ENCODE results near the gene ZBTB11.
"Not testable (repeated sequence)": the region's sequence is repeated elsewhere in the genome, so short reads cannot be mapped to it uniquely, and the experiment has no call there.

The ZBTB11 gene

DNA sequence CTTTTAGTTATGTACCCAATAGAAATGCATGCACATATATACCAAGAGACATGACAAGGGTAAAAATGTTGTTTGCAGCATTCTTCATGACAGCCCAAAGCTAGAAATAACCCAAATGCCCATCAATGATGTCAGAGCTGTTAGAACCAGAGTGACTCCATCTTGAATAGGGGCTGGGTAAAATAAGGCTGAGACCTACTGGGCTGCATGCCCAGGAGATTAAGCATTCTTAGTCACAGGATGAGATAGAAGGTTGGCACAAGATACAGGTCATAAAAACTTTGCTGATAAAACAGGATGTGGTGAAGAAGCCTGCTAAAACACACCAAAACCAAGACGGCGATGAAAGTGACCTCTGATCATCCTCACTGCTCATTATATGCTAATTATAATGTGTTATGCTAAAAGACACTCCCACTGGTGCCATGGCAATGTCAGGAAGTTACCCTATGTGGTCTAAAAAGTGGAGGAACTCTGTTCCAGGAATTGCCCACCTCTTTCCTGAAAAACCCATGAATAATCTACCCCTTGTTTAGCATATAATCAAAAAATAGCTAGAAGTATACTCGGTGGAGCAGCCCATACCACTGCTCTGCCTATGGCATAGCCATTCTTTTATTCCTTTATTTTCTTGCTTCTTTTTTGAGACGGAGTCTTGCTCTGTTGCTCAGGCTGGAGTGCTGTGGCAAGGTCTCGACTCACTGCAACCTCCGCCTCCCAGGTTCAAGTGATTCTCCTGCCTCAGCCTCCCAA lies 32.9 kb downstream of the ZBTB11 start:
- DNase-seq = no peak

GRCh38 chr3:101643009-101643844 lies 33.7 kb downstream of the ZBTB11 start:
- no peak for DNase-seq

- no peak for DNase-seq
Observed at GRCh38 chr3:101642441-101642840, 34.5 kb downstream of the ZBTB11 start.

DNA sequence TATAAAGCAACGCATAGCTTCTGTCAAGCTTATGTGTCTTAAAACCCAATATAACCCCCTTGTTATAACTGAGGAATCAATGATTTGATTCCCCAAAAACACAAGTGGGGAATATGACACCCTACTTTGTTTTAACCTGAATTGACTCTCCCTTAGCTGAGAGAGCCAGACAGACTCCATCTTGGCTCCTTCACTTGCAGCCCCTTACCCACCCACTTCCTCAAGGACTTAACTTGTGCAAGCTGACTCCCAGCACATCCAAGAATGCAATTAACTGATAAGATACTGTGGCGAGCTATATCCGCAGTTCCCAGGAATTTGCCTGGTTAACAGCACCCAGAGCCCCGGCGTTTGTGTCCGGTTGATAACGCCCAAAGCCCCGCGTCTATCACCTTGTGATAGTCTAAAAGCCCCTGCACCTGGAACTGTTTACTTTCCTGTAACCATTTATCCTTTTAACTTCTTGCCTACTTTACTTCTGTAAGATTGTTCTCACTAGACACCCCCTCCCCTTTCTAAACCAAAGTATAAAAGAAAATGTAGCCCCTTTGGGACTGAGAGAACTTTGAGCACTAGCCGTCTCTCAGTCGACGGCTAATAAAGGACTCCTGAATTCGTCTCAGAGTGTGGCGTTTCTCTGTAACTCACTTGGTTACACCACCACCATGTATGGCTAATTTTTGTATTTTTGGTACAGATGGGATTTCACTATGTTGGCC lies 35.4 kb downstream of the ZBTB11 start:
- DNase-seq = not testable (repeated sequence)

GRCh38 chr3:101640256-101640655 lies 36.7 kb downstream of the ZBTB11 start:
- no peak for DNase-seq

DNA sequence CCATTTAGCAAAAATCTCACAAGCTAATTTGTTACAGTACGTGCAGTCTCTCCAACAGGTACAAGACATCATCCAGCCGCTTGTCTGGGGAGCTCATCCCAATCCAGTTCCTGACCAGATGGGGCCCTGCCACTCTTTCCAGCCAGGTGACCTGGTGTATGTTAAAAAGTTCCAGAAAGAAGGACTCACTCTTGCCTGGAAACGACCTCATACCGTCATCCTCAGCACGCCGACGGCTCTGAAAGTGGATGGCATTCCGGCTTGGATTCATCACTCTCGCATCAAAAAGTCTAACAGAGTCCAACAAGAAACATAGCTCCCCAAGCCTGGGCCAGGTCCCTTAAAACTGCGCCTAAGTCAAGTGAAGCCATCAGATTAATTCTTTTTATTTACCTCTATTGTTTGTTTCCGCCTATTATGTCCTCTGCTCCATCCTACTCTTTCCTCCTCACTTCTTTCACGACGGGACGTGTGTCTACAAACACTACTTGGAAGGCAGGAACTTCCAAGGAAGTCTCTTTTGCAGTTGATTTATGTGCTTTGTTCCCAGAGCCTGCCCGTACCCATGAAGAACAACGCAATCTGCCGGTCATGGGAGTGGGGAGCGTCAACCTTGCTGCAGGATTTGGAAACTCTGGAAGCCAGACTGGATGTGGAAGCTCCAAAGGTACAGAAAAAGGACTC lies 37.5 kb downstream of the ZBTB11 start:
- no peak for DNase-seq

- DNase-seq = no peak
Observed at GRCh38 chr3:101638261-101638745, 38.6 kb downstream of the ZBTB11 start.

- no peak for DNase-seq
Observed at GRCh38 chr3:101637451-101637850, 39.5 kb downstream of the ZBTB11 start.

- DNase-seq = peak; percentile 64
Observed at GRCh38 chr3:101635954-101636798, 40.8 kb downstream of the ZBTB11 start.

DNA sequence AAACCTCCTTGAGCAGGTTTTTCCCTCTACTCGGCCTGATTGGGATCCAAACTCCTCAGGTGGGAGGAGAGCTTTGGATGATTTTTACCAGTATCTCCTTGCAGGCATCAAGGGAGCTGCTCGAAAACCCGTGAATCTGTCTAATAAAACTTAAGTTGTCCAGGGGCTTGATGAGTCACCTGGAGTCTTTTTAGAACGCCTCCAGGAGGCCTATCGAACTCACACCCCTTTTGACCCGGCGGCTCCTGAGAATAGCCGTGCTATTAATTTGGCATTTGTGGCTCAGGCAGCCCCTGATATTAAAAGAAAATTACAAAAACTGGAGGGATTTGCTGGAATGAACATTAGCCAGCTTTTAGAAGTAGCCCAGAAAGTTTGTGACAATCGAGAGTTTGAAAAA lies 41.6 kb downstream of the ZBTB11 start:
- no peak for DNase-seq

- no peak for DNase-seq
Observed at GRCh38 chr3:101634591-101635196, 42.2 kb downstream of the ZBTB11 start.

DNA sequence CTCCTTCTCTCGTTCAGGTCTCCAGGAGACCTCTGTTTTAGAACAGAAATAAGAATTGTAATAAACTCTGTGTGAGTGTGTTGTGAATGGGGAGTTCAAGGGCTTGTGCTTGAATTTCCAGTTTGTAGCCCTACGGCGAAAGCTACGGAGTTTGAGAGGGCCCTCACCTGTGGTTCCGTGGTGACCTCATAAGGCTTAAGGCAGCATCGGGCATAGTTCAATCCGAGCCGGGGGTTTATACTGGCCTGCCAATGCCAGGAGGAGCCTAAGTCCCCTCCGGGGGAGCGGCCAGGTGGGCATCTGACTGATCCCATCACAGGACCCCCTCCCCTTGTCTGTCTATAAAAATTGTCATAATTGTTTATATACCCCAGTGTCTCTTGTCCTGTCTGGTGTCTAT lies 43.7 kb downstream of the ZBTB11 start:
- DNase-seq = no peak

- DNase-seq = no peak
Observed at GRCh38 chr3:101632586-101632985, 44.3 kb downstream of the ZBTB11 start.

GRCh38 chr3:101631959-101632358 lies 45.0 kb downstream of the ZBTB11 start:
- not testable (repeated sequence) for DNase-seq

DNA sequence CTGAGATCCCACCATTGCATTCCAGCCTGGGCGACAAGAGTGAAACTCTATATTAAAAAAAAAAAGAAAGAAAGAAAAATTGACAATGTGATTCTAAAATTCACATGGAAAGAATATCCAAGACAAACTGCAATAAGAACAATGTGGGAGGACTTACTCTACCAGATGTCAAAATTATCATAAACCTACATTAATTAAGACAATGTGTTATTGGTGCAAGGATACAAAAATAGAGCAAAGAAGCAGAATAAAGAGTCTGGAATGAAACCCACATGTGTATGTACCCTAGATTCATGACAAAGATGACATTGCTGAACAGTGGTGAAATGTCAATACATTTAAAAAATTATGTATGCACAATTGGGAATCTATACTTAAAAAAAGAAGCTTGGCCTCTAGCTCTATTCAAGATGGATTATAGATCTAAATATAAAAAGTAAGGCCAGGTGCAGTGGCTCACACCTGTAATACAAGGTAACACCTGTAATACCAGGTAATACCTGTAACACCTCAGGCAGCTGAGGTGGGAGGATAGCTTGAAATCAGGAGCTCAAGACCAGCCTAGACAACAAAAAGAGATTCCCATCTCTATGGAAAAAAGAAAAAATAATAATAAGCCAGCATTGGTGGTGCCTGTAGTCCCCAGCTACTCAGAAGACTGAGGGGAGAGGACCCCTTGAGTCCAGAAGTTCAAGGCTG lies 45.7 kb downstream of the ZBTB11 start:
- DNase-seq = no peak

GRCh38 chr3:101629219-101629618 lies 47.7 kb downstream of the ZBTB11 start:
- no peak for DNase-seq

DNA sequence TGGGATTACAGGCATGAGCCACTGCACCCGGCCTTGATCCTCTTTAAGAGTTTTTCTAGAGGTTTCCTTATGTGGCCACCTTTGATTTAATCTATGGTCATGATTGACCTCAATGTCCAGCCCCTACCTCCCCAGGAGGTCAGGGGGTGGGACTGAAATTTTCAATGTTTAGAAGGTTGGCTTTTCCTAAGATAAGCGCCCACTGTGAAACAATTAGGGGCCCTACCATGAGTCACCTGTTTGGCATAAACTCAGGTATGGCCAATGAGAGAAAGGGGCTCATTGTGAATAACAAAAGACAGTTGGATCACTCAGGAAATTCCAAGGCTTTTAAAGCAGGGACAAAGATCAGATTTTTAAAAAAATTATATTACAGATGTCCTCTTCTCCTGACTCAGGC lies 51.1 kb downstream of the ZBTB11 start:
- DNase-seq = no peak

DNA sequence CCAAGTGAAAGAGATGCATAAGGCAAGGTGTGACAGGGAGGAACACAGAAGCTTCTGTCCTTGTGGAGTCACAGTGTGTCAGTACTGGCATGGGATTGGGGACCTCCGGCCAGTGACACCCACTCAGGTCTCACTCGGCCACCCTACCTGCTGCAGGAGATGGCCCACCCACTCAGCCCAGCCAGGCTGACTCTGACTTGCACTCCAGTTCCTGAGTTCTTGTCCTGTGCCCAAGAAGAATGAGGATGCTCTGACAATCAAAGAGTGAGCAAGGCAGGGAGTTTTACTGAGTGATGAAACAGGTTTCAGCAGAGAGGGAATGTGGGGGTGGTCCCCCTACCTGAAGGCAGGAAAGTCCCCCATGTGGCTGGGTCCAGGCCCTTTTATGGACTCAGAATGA lies 52.1 kb downstream of the ZBTB11 start:
- no peak for DNase-seq

DNA sequence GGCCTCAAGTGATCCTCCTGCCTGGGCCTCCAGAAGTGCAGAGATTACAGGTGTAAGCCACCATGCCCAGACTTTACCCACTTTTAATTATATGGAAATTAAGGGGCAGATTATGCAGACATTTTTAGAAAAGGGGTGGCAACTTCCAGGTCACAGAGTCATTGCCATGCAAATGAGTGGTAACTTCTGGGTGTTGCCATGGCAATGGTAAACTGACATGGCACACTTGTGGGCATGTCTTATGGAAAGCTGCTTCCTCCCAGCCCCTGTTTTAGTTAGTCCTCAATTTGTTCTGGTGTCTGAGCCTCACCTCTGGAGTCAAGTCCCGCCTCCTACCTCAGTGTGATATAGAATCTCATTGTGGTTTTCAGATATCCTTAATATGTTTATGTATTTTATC lies 53.3 kb downstream of the ZBTB11 start:
- no peak for DNase-seq

DNA sequence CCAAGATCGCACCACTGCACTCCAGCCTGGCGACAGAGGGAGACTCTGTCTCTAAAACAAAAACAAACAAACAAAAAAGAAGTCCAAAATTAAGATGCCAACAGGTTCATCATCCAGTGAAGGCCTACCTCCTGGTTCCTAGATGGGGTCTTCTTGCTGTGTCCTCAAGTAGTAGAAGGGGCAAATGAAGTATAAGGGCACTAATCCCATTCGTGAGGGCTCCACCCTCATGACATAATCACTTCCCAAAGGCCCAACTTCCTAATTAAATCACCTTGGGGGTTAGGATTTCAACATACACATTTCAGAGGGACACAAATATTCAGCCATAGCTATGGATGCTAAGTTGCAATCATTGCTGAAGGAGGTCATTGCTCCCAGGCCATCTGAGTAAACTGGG lies 57.2 kb downstream of the ZBTB11 start:
- no peak for DNase-seq

DNA sequence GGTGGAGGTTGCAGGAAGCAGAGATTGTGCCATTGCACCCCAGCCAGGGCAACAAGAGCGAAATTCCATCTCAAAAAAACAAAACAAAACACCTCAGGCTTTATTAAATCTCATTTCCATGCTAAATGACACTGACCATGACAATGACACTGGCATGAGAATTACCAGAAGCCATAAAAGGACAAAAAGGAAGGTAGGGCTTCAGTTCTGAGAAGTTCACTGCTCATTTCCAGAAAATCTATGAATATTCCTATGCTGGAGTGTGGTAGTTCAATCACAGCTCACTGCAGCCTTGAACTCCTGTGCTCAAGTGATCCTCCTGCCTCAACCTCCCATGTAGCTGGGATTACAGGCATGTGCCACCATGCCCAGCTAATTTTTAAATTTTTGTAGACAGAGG lies 58.2 kb downstream of the ZBTB11 start:
- DNase-seq = no peak
